GM18508 (cell line): Measurements from ENCODE around the gene UMPS.

Experiments
- ATAC-seq: cut with Tn5 transposase; IDR thresholded peaks from one replicate; pipeline ENCODE4 v1.9.1; 2021; ENCODE audit warnings: moderate number of reproducible peaks; ENCODE audit not compliant: insufficient read depth, unreplicated experiment

Gene UMPS

GRCh38 chr3:124761935-124762660, 31.8 kb downstream of the UMPS start:
- ATAC-seq, result no peak

- ATAC-seq, result no peak
These were observed 32.4 kb downstream of the UMPS start for GRCh38 chr3:124762661-124763011.

GRCh38 chr3:124763206-124763605, 33.0 kb downstream of the UMPS start:
- ATAC-seq, result no peak

GRCh38 chr3:124763644-124764358, 33.5 kb downstream of the UMPS start:
- ATAC-seq, result no peak

GRCh38 chr3:124764746-124765145, 34.5 kb downstream of the UMPS start:
- no peak for ATAC-seq

GRCh38 chr3:124765197-124765840, 35.1 kb downstream of the UMPS start:
- no peak for ATAC-seq

GRCh38 chr3:124766113-124767095, 36.2 kb downstream of the UMPS start:
- no peak for ATAC-seq

- no peak for ATAC-seq
These were observed 37.0 kb downstream of the UMPS start for GRCh38 chr3:124767264-124767663.

- ATAC-seq, result no peak
These were observed 37.4 kb downstream of the UMPS start for GRCh38 chr3:124767691-124768090.

GRCh38 chr3:124768812-124769211, 38.6 kb downstream of the UMPS start:
- no peak for ATAC-seq

GRCh38 chr3:124769462-124769861, 39.2 kb downstream of the UMPS start:
- ATAC-seq, result no peak

GRCh38 chr3:124770336-124771082, 40.3 kb downstream of the UMPS start:
- no peak for ATAC-seq

- ATAC-seq, result no peak
These were observed 40.8 kb downstream of the UMPS start for GRCh38 chr3:124771083-124771445.

- ATAC-seq, result no peak
These were observed 42.0 kb downstream of the UMPS start for GRCh38 chr3:124772081-124772831.

GRCh38 chr3:124773351-124774326, 43.4 kb downstream of the UMPS start:
- ATAC-seq, result no peak

GRCh38 chr3:124774327-124774718, 44.1 kb downstream of the UMPS start:
- ATAC-seq, result no peak

GRCh38 chr3:124774841-124775402, 44.7 kb downstream of the UMPS start:
- ATAC-seq, result no peak

GRCh38 chr3:124775877-124776276, 45.6 kb downstream of the UMPS start:
- no peak for ATAC-seq
